Activated T-helper 2 cell treated with anti-CD3 and anti-CD28 coated beads, Interferon-gamma antibody, Interleukin-2, Interleukin-4, amounts not matched to agents 10 μg/mL and 5 μg/mL and 100 μg/mL, durations not matched to agents 14 hours and 24 hours and 36 hours (primary cell): ENCODE data around the gene SLC46A2. TPM values are rescaled to one million over a fixed set of nuclear protein-coding genes. Genes with fewer than 3 reads are reported as not detected.

ENCODE experiments used
- DNase-seq: peaks from one replicate; pipeline ENCODE4 v3.0.0; 2021; ENCODE audit warnings: low spot score
- H3K27ac Mint-ChIP-seq: one replicate; pipeline ENCODE4 v1.8.0; 2021; ENCODE audit warnings: mixed read lengths
- H3K27me3 Mint-ChIP-seq: one replicate; pipeline ENCODE4 v1.8.0; 2021; ENCODE audit warnings: low read depth, mixed read lengths
- H3K36me3 Mint-ChIP-seq: one replicate; pipeline ENCODE4 v1.8.0; 2021; ENCODE audit warnings: low read depth, mixed read lengths
- H3K4me1 Mint-ChIP-seq: one replicate; pipeline ENCODE4 v1.8.0; 2021; ENCODE audit warnings: low read depth, mixed read lengths
- H3K4me3 Mint-ChIP-seq: one replicate; pipeline ENCODE4 v1.8.0; 2021; ENCODE audit warnings: low read depth, mild to moderate bottlenecking, moderate library complexity, mixed read lengths
- H3K9me3 Mint-ChIP-seq: one replicate; pipeline ENCODE4 v1.8.0; 2021; ENCODE audit warnings: mixed read lengths
- intact Hi-C: fragments of 100-400 bp; cut with micrococcal nuclease; formaldehyde crosslinking; loops from one replicate; pipeline ENCODE4 v1.15.1; 2023
- total RNA-seq: library from RNA; stranded (reverse); gene quantifications from 2 replicates; pipeline ENCODE4 v1.2.3, GENCODE V29; 2022

Gene SLC46A2
- total RNA-seq, 1 donor from 2014 or later = not detected

DNA sequence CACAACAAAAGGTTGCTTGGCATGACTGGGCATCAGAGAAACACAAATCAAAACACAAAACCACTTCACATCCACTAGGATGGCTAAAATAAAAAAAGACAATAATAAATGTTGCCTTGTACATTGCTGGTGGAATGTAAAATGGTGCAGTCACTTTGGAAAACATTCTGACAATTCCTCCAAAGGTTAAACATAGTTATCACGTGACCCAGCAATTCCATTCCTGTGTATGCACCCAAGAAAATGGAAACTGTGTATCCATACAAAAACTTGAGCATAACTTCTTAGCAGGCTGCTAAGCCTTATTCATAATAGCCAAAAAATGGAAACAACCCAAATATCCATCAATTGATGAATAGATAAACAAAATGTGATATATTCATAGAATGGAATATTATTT, 10.2 kb upstream of the SLC46A2 start:
- Mint-ChIP-seq H3K36me3 (no peaks in the 10 kb centered on the region), H3K27me3 (peaks cover 32% of the 10 kb centered on the region), H3K4me3 (no peak overlapping the region), H3K9me3 (no peaks in the 10 kb centered on the region), H3K27ac (no peak overlapping the region), H3K4me1 (peaks cover 23% of the 10 kb centered on the region)
- DNase-seq = no peak
- intact Hi-C loops = no loop called here

DNA sequence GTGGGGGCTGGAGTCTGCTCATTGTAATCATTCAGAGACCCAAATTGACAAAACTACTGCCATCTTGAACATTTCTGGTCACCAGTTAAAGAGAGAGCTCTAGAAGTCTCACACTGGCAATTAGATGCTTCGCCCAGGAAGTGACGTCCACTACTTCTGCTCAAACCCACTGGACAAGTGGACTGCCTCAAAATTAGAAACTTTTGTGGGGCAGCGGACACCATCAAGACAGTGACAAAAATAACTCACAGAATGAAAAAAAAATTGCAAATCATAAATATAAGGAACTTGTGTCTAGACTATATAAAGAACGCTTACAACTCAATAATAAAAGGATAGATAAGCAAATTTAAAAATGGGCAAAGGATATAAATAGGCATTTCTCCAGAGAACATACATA, 9.8 kb upstream of the SLC46A2 start:
- peaks cover 34% of the 10 kb centered on the region for H3K27me3 Mint-ChIP-seq
- no peak overlapping the region for H3K4me3 Mint-ChIP-seq
- H3K36me3 Mint-ChIP-seq = no peaks in the 10 kb centered on the region
- peaks cover 24% of the 10 kb centered on the region for H3K4me1 Mint-ChIP-seq
- intact Hi-C loops = no loop called here
- H3K27ac Mint-ChIP-seq = no peak overlapping the region
- DNase-seq = no peak
- no peaks in the 10 kb centered on the region for H3K9me3 Mint-ChIP-seq

- no peaks in the 10 kb centered on the region for H3K36me3 Mint-ChIP-seq
Measured at GRCh38 chr9:112898872-112899311, 8.2 kb upstream of the SLC46A2 start.

DNA sequence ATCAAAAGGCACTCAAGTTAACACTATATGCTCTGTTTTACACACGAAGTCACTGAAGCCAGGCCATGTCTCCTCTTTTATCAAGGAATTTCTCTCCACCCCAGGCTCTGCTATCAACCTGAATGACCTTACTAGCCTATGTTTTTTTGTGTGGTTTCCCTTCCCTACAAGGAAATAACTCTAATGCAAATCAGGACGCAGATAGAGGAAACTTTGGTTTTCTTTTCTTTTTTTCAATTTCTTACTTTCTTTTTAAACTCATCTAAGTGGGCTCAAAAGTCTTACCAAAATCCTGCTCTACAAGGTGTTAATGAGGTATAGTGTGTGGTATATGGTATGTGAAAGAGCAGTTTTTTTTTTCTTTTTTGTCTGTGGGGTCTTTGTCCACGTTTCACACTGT, 5.5 kb upstream of the SLC46A2 start:
- Mint-ChIP-seq H3K4me3 (no peak overlapping the region), H3K36me3 (no peaks in the 10 kb centered on the region), H3K27ac (no peak overlapping the region), H3K4me1 (peaks cover 25% of the 10 kb centered on the region), H3K27me3 (peaks cover 39% of the 10 kb centered on the region), H3K9me3 (no peaks in the 10 kb centered on the region)
- intact Hi-C loops = no loop called here
- no peak for DNase-seq

More at GRCh38 chr9:112898872-112899311, 8.2 kb upstream of the SLC46A2 start:
- intact Hi-C loops = no loop called here
- Mint-ChIP-seq H3K4me3 (no peak overlapping the region), H3K4me1 (peaks cover 28% of the 10 kb centered on the region), H3K27ac (no peak overlapping the region), H3K9me3 (no peaks in the 10 kb centered on the region), H3K27me3 (peaks cover 37% of the 10 kb centered on the region)
- no peak for DNase-seq

DNA sequence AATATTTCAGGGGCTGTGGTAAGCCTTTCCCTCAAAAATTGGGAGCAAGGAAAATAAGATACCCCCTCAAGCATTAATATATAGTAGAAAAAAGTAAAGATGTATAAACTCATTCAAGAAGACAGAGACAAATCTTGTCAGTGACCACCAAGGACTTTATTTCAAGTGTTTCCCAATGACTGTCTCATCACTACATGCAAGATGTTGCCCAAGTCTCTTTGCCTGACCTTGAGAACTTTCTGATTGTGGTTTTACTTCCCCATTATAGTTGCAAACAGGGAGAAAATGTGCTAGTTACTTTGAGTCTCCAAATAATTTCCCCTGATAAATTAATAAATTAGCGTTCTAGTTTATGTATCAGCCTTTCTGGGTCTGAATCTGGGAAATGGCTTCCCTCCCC, 4.0 kb upstream of the SLC46A2 start:
- Mint-ChIP-seq H3K4me3 (no peak overlapping the region), H3K27ac (no peak overlapping the region), H3K36me3 (no peaks in the 10 kb centered on the region), H3K4me1 (peaks cover 25% of the 10 kb centered on the region), H3K9me3 (no peaks in the 10 kb centered on the region), H3K27me3 (peaks cover 41% of the 10 kb centered on the region)
- DNase-seq = no peak
- intact Hi-C loops = no loop called here

DNA sequence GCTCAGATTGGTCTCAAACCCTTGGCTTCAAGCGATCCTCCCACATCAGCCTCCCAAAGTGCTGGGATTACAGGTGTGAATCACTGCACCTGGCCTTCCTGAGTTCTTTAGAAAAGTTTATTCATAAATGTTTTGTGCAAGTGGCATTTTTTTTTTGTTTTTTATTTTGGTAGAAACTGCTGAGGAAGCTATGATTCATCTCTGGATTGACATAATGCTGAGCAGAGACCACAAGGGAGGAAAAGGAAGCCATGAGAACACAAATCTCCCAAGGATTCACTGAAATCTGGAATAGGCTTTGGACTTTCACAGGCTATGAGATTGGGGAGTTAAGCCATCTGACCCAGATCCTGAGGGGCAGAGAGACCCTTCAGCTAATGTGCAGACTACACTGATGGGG, 3.4 kb upstream of the SLC46A2 start:
- Mint-ChIP-seq H3K36me3 (no peaks in the 10 kb centered on the region), H3K4me3 (no peak overlapping the region), H3K27ac (no peak overlapping the region), H3K4me1 (peaks cover 22% of the 10 kb centered on the region), H3K27me3 (peaks cover 46% of the 10 kb centered on the region), H3K9me3 (no peaks in the 10 kb centered on the region)
- no peak for DNase-seq
- intact Hi-C loops = no loop called here

- Mint-ChIP-seq H3K9me3 (no peaks in the 10 kb centered on the region), H3K4me1 (peaks cover 13% of the 10 kb centered on the region), H3K27me3 (peaks cover 39% of the 10 kb centered on the region), H3K4me3 (no peak overlapping the region), H3K36me3 (no peaks in the 10 kb centered on the region), H3K27ac (no peak overlapping the region)
- intact Hi-C loops = no loop called here
- DNase-seq = no peak
Measured at GRCh38 chr9:112892981-112893380, 2.3 kb upstream of the SLC46A2 start.

DNA sequence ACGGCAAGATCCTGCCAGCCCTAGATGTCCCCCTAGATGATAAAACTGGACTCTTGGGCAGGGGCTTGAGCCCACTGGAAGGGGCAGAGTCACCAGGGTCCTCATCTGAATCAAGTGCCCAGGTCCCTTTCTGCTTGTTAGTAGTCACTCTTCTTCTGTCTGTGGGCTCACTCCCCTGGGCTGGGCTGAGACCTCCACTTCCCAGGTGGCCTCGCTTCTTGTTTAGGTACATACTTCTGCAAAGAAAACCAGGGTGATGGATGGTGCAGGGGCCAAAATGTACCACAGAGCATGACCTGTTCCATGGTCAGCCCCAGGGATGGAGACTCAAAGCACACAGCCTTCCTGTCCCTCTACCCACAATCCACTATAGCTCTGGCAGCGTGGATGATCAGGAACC, 845 bp upstream of the SLC46A2 start:
- Mint-ChIP-seq H3K27ac (no peak overlapping the region), H3K4me3 (no peak overlapping the region), H3K4me1 (peaks cover 12% of the 10 kb centered on the region), H3K36me3 (no peaks in the 10 kb centered on the region), H3K9me3 (no peaks in the 10 kb centered on the region), H3K27me3 (peaks cover 34% of the 10 kb centered on the region)
- no peak for DNase-seq
- intact Hi-C loops = no loop called here

DNA sequence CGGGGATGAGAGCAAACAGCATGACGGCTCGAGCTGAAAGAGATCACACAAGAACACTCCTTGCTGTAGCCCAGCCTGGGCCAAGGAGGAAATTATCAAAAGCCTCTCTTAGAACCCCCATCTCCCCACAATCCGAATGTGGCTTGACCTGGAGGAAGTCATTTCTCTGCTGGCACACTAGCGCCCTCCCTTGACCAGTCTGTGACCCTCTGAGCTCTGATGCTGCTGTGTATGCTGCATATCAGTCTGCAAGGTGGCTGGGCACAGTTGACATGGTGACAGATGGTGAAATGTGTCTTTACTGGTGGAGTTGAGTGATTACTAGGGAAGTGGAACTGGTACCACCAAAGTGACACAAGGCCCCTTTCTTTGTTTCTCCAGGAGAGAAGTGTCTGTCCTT, 3.3 kb downstream of the SLC46A2 start:
- no peak for DNase-seq
- intact Hi-C loops = no loop called here
- peaks cover 26% of the 10 kb centered on the region for H3K27me3 Mint-ChIP-seq

DNA sequence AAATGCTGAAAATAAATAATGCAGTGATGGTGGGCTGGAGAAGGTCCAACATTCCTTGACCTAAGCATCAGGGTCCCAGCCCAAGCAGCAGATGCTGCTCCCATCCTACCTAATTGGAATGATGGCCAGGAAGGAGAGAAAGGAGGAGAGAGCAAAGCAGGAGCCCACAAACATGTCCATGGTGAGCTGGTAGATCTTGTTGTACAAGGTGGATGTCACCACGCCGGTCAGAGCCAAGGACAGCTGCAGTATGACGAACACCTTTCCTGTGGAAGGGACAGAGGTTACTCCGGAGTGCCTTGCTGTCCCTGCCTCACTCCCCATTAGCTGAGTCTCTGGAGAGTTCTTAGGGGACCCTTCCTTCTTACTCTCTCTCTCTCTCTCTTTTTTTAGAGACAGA, 4.3 kb downstream of the SLC46A2 start:
- H3K27ac Mint-ChIP-seq = no peak overlapping the region
- peaks cover 19% of the 10 kb centered on the region for H3K27me3 Mint-ChIP-seq

More for the DNA sequence above, 3.3 kb downstream of the SLC46A2 start:
- no peaks in the 10 kb centered on the region for H3K4me1 Mint-ChIP-seq
- H3K4me3 Mint-ChIP-seq = no peak overlapping the region
- H3K36me3 Mint-ChIP-seq = no peaks in the 10 kb centered on the region
- no peaks in the 10 kb centered on the region for H3K9me3 Mint-ChIP-seq
- no peak overlapping the region for H3K27ac Mint-ChIP-seq

GRCh38 chr9:112885324-112885723, 5.4 kb downstream of the SLC46A2 start:
- Mint-ChIP-seq H3K9me3 (no peaks in the 10 kb centered on the region), H3K4me3 (no peak overlapping the region), H3K27ac (no peak overlapping the region), H3K36me3 (no peaks in the 10 kb centered on the region), H3K27me3 (peaks cover 19% of the 10 kb centered on the region), H3K4me1 (no peaks in the 10 kb centered on the region)
- DNase-seq = no peak
- intact Hi-C loops = no loop called here

More for the DNA sequence above, 4.3 kb downstream of the SLC46A2 start:
- no peaks in the 10 kb centered on the region for H3K9me3 Mint-ChIP-seq
- no peak for DNase-seq
- intact Hi-C loops = no loop called here
- no peaks in the 10 kb centered on the region for H3K4me1 Mint-ChIP-seq
- no peaks in the 10 kb centered on the region for H3K36me3 Mint-ChIP-seq
- no peak overlapping the region for H3K4me3 Mint-ChIP-seq

GRCh38 chr9:112884721-112885120, 6.0 kb downstream of the SLC46A2 start:
- Mint-ChIP-seq H3K27me3 (peaks cover 14% of the 10 kb centered on the region), H3K36me3 (no peaks in the 10 kb centered on the region), H3K9me3 (no peaks in the 10 kb centered on the region), H3K4me1 (no peaks in the 10 kb centered on the region), H3K27ac (no peak overlapping the region), H3K4me3 (no peak overlapping the region)
- no peak for DNase-seq
- intact Hi-C loops = no loop called here

- H3K36me3 Mint-ChIP-seq = no peaks in the 10 kb centered on the region
- intact Hi-C loops = no loop called here
- peaks cover 9% of the 10 kb centered on the region for H3K27me3 Mint-ChIP-seq
- DNase-seq = no peak
- H3K9me3 Mint-ChIP-seq = no peaks in the 10 kb centered on the region
- H3K4me3 Mint-ChIP-seq = no peak overlapping the region
- H3K27ac Mint-ChIP-seq = no peak overlapping the region
- no peaks in the 10 kb centered on the region for H3K4me1 Mint-ChIP-seq
Measured at GRCh38 chr9:112884101-112884500, 6.6 kb downstream of the SLC46A2 start.

DNA sequence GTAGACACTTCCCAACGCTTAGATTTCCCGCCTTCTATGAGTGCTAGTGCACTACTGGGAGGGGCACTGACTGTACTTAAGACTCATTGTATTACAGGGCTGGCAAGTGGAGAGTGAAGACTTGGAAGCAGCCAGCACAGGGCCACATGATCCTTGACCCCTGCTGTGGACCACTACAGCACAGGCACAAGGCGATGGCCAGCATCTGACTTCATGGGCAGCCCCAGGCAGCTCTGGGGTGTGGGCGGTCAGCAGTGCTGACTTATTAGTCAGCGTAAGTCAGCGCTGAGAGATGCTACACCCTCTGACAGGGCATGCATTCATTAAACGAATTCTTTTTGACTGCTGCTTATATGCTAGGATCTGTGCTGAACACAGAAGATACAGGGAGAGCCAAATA, 9.3 kb downstream of the SLC46A2 start:
- Mint-ChIP-seq H3K27me3 (peaks cover 8% of the 10 kb centered on the region), H3K27ac (no peak overlapping the region), H3K4me1 (no peaks in the 10 kb centered on the region), H3K36me3 (no peaks in the 10 kb centered on the region), H3K4me3 (no peak overlapping the region), H3K9me3 (no peaks in the 10 kb centered on the region)
- intact Hi-C loops = no loop called here
- no peak for DNase-seq
